Measurements from ENCODE around the gene IRX4.

The IRX4 gene

GRCh38 chr5:1915316-1915715 lies 32.6 kb upstream of the IRX4 start:
- DNase-seq (no peak), ATAC-seq (ENCODE audit: insufficient read depth, low read depth) (no peak)
- Histone ChIP-seq H3K4me1 (ENCODE audit: insufficient read depth, low read length) (no peaks in the 10 kb centered on the region), H4K20me1 (ENCODE audit: insufficient read depth, low read length) (no peaks in the 10 kb centered on the region), H2AFZ (ENCODE audit: low read depth, low read length) (no peak overlapping the region), H3K36me3 (ENCODE audit: insufficient read depth, low read length) (no peaks in the 10 kb centered on the region), H3K79me2 (ENCODE audit: insufficient read depth, low read length) (no peaks in the 10 kb centered on the region), H3K4me3 (ENCODE audit: low read depth in 1 of 2, low read length in 2 of 2) (no peak overlapping the region), H3K9ac (ENCODE audit: low read depth, low read length) (no peak overlapping the region), H3K27ac (ENCODE audit: low read length) (no peak overlapping the region), H3K9me3 (ENCODE audit: insufficient read depth, low read length, severe bottlenecking) (no peaks in the 10 kb centered on the region), H3K4me2 (ENCODE audit: insufficient read depth, low read length) (no peak overlapping the region), H3K27me3 (ENCODE audit: insufficient read depth, low read length, poor library complexity) (no peaks in the 10 kb centered on the region)
- no peak for TF ChIP-seq EZH2 (IDR thresholded peaks at IDR 0.05; ENCODE audit: borderline replicate concordance, low read depth, low read length, severe bottlenecking)
- no peak for TF ChIP-seq CTCF (IDR thresholded peaks at IDR 0.05; ENCODE audit: borderline replicate concordance, extremely low read depth, low read length, poor library complexity, severe bottlenecking)

- TF ChIP-seq EZH2 (IDR thresholded peaks at IDR 0.05; ENCODE audit: borderline replicate concordance, low read depth, low read length, severe bottlenecking): no peak
- TF ChIP-seq CTCF (IDR thresholded peaks at IDR 0.05; ENCODE audit: borderline replicate concordance, extremely low read depth, low read length, poor library complexity, severe bottlenecking): no peak
- H3K27me3 ChIP-seq (ENCODE audit: insufficient read depth, low read length, poor library complexity): no peaks in the 10 kb centered on the region
- H3K9me3 ChIP-seq (ENCODE audit: insufficient read depth, low read length, severe bottlenecking): no peaks in the 10 kb centered on the region
- no peaks in the 10 kb centered on the region for H4K20me1 ChIP-seq (ENCODE audit: insufficient read depth, low read length)
- H3K4me2 ChIP-seq (ENCODE audit: insufficient read depth, low read length): no peak overlapping the region
- H3K4me1 ChIP-seq (ENCODE audit: insufficient read depth, low read length): no peaks in the 10 kb centered on the region
- H2AFZ ChIP-seq (ENCODE audit: low read depth, low read length): no peak overlapping the region
- no peak overlapping the region for H3K9ac ChIP-seq (ENCODE audit: low read depth, low read length)
- no peak overlapping the region for H3K27ac ChIP-seq (ENCODE audit: low read length)
- ATAC-seq (ENCODE audit: insufficient read depth, low read depth) (no peak), DNase-seq (no peak)
- no peak overlapping the region for H3K4me3 ChIP-seq (ENCODE audit: low read depth in 1 of 2, low read length in 2 of 2)
- H3K36me3 ChIP-seq (ENCODE audit: insufficient read depth, low read length): no peaks in the 10 kb centered on the region
- H3K79me2 ChIP-seq (ENCODE audit: insufficient read depth, low read length): no peaks in the 10 kb centered on the region
Observed at GRCh38 chr5:1914471-1914870, 31.7 kb upstream of the IRX4 start.

GRCh38 chr5:1913578-1913977 lies 30.9 kb upstream of the IRX4 start:
- H3K27me3 ChIP-seq (ENCODE audit: insufficient read depth, low read length, poor library complexity): no peaks in the 10 kb centered on the region
- TF ChIP-seq CTCF (IDR thresholded peaks at IDR 0.05; ENCODE audit: borderline replicate concordance, extremely low read depth, low read length, poor library complexity, severe bottlenecking): no peak
- TF ChIP-seq EZH2 (IDR thresholded peaks at IDR 0.05; ENCODE audit: borderline replicate concordance, low read depth, low read length, severe bottlenecking): no peak
- DNase-seq: no peak

More at GRCh38 chr5:1913578-1913977, 30.9 kb upstream of the IRX4 start:
- H3K4me3 ChIP-seq (ENCODE audit: low read depth in 1 of 2, low read length in 2 of 2): no peak overlapping the region
- H3K9me3 ChIP-seq (ENCODE audit: insufficient read depth, low read length, severe bottlenecking): no peaks in the 10 kb centered on the region
- no peaks in the 10 kb centered on the region for H4K20me1 ChIP-seq (ENCODE audit: insufficient read depth, low read length)
- H3K79me2 ChIP-seq (ENCODE audit: insufficient read depth, low read length): no peaks in the 10 kb centered on the region
- H3K36me3 ChIP-seq (ENCODE audit: insufficient read depth, low read length): no peaks in the 10 kb centered on the region
- no peak overlapping the region for H3K4me2 ChIP-seq (ENCODE audit: insufficient read depth, low read length)
- H3K4me1 ChIP-seq (ENCODE audit: insufficient read depth, low read length): no peaks in the 10 kb centered on the region
- H2AFZ ChIP-seq (ENCODE audit: low read depth, low read length): no peak overlapping the region
- no peak for ATAC-seq (ENCODE audit: insufficient read depth, low read depth)
- H3K9ac ChIP-seq (ENCODE audit: low read depth, low read length): no peak overlapping the region
- no peak overlapping the region for H3K27ac ChIP-seq (ENCODE audit: low read length)

Data from DND-41 (cell line).